Measurements from ENCODE around the gene IZUMO4.
"Not testable (repeated sequence)": the region's sequence is repeated elsewhere in the genome, so short reads cannot be mapped to it uniquely, and the experiment has no call there.

The IZUMO4 gene

DNA sequence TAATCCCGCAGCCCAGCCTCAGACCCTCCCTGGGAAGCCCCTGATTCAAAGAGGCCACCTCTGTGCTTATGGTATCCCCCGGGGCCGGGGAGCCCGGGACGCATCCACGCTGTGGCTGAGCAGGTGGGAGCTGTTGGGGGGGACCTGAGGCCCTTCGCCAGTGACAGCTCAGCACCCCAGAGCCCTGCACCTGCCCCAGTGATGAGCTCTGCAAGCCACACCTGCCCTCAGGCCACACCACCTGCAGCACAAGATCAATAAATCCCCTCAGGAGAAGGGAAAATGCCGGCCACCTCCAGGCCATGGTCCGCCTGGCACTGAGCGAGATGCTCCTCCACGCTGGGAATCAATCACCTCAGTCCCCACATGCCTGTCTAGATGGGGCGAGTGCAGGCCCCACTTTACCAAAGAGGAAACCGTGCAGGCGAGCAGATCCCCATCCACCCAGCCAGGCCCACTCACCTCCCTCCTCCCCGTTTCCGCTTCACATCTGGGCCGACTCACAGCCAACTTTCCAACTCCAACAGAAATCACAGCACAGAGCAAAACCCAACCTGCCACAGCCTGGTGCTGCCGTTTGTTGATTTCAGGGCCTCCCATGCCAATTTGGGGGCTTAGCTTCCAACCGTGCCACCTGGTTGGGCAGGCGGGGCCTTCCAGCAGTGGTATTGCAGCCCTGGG lies 13.4 kb upstream of the IZUMO4 start:
- no peak for DNase-seq

GRCh38 chr19:2084993-2085720 lies 11.6 kb upstream of the IZUMO4 start:
- peak; percentile 68 for DNase-seq

DNA sequence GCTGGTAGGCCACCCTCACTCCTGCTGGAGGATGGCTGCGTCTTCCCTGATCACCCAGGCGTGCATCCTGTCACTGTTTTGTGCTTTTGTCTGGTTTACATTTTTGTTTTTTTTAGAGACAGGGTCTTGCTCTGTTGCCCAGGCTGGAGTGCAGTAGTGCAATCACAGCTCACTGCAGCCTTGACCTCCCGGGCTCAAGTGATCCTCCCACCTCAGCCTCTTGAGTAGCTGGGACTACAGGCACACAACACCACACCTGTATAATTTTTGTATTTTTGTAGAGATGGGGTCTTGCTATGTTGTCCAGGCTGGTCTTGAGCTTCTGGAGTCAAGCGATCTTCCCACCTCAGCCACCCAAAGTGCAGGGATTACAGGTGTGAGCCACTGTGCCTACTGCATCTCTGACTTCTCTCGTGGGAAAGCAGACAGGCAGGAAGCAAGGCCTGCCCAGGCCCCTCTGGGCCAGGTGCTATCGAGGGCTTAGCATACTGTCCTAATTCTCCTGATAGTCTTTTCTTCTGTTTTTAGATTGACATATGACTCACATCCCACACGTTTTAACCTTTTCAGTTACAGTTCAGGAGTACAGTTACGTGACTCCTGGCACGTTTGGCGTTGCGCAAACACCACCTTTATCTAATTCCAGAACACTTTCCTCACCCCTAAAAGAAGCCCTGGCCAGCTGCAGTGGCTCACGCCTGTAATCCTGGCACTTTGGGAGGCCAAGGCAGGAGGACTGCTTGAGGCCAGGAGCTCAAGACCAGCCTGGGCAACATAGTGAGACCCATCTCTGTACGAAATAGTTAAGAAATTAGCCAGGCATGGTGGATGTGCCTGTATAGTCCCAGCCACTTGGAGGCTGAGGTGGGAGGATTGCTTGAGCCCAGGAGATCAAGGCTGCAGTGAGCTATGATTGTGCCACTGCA lies 9.8 kb upstream of the IZUMO4 start:
- DNase-seq = not testable (repeated sequence)

DNA sequence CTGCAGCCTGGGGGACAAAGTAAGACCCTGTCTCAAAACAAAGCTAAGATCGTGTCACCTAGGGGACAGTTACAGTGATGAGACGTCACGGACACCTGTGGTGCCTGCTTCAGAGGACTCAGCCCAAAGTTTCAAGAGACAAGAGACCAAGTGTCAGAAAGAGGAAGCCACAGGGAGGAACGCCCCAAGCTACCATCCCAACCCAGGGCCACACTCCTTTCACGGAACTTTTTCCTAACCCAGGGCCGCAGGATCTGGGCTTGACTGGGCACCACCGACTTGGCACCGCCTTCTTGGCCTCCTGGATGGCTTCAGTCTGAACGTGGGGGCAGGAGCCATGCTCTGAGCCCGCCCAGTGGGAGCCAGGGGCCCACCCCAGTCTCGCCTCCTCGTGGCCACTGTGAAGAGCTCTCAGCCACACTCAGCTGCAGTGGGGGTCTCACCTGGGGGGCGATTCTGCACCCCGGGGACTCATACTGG lies 9.1 kb upstream of the IZUMO4 start:
- no peak for DNase-seq

- no peak for DNase-seq
Measured at GRCh38 chr19:2089001-2089711, 7.6 kb upstream of the IZUMO4 start.

- DNase-seq = no peak
Measured at GRCh38 chr19:2089727-2090053, 7.0 kb upstream of the IZUMO4 start.

- DNase-seq = not testable (repeated sequence)
Measured at GRCh38 chr19:2091926-2092525, 4.7 kb upstream of the IZUMO4 start.

DNA sequence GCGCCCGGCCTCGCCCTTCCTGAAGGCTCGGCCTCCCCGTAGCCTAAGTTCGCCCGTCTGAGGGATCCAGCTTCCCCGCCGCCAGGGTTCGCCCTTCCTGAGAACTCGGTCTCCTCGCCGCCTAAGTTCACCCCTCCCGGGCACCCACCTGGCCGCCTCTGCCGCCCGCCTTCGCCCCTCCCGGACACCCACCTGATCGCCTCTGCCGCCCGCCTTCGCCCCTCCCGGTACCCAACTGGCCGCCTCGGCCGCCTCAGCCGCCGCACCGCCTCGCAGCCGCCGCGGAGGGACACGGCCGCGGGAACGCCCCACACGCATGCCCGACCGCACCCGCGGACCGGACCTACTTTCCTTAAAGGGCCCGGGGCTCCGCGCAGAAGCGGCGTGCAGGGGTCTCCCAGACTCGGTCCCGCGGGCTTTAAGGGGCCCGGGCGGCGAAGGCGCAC lies 658 bp upstream of the IZUMO4 start, which contains the start of gene MOB3A:
Gene MOB3A (minus strand): TSS at position 293 of the 446 bp plus-strand sequence. CDS start 17,766 bp downstream, outside the sequence.
- DNase-seq = peak; percentile 92

DNA sequence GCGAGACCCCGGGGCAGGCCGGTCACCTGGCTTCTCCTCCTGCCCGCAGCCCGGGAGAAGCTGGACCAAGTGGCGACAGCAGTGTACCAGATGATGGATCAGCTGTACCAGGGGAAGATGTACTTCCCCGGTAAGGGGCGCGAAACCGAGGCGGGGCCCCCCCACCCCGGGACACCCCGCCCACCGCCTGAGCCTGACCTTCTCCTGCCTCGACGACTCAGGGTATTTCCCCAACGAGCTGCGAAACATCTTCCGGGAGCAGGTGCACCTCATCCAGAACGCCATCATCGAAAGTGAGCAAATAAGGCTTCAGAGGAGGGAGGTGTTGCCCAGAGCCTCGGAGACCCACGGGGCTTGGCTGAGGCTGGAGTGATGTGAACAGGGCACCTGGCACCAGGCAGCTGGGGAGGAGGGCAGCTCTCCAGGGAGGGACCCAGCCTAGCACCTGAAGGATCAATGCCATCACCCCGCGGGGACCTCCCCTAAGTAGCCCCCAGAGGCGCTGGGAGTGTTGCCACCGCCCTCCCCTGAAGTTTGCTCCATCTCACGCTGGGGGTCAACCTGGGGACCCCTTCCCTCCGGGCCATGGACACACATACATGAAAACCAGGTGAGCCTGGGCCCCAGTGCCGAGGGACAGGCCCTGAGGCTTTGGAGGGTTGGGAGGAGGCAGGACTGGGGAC lies 629 bp downstream of the IZUMO4 start:
- DNase-seq = peak; percentile 50

GRCh38 chr19:2097886-2098327 lies 1.2 kb downstream of the IZUMO4 start:
- no peak for DNase-seq

- no peak for DNase-seq
Measured at GRCh38 chr19:2099054-2099501, 2.4 kb downstream of the IZUMO4 start.

DNA sequence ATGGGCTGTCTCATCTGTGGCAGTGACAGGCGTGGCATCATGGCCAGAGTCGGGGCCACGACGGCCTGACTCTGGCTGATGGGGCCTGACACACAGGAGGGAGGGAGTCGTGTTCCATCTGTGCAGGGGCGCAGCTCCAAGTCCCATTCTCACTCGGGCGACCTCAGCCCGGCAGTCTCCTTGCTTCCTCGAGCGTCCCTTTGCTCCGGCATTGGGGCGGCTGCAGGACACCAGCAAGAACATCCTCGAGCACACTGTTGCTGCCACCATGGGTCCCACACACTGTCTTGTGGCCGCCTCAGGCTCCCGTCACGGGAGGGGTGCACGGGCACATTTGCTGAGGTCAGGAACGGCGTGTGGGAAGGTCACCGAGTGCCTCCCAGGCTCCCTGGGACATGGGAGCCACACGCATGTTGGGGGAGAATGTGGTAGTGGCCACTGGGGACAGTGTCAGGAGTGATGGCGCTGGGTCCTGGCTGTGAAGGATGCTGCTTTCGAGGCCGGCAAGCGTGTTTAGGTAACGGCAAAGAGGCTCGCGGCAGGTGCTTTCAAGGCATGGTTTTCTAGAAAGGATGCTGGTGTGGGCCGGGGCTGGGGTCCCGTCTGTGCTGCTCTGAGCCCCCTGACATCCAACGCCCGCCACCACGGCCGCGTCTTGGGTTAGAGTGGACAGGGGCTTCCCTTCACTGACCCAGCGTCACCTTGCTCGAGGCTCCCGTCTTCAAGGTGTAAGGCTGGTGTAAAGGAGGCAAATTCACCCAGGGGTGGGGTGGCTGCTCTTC lies 3.4 kb downstream of the IZUMO4 start:
- no peak for DNase-seq

- DNase-seq = no peak
Measured at GRCh38 chr19:2100719-2101061, 4.0 kb downstream of the IZUMO4 start.

- no peak for DNase-seq
Measured at GRCh38 chr19:2101417-2102335, 5.0 kb downstream of the IZUMO4 start.

- no peak for DNase-seq
Measured at GRCh38 chr19:2103045-2103707, 6.5 kb downstream of the IZUMO4 start.

- no peak for DNase-seq
Measured at GRCh38 chr19:2108251-2109016, 11.7 kb downstream of the IZUMO4 start.

DNA sequence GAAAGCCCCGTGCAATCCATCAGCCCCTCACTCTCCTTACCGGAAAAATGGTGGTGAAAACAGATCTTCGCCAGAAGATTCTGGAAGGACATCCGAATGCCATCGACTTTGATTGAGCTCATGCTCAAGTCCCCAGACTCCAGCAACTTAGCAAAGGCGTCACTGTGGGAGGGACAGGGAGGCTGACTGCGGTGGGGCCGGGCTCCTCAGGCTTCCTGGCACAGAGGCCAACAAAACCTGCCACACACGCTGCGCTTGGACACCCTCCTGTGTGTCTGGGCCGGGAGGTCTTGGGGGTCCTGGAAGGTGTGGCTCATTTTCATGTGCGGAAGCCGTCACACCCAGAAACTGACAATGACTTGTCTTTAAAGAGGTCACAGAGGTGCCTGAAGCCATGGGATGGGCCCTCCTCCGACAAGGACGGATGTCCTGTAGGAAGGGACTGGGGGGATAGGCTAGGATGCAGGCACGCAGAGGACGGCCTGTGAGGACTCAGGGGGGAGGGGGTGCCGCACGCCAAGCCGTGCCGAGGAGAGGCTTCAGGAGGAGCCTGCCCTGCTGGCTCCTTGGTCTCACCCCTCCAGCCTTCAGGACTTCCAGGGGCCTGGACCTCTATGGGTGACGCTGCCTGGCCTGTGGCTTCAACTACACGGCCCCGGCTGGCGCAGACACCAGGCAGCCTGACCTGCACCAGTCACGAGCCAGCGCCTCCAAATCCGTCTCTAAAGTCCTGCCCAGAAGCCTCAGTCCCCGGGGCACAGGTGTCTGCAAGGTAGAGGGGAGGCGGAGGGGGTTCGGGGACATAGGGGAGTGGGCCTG lies 12.5 kb downstream of the IZUMO4 start:
- no peak for DNase-seq
